Measurements from ENCODE around the gene SRD5A1. TPM values are rescaled to one million over a fixed set of nuclear protein-coding genes. Genes with fewer than 3 reads are reported as not detected.

Gene SRD5A1
- total RNA-seq, 2 experiments from 2014 or later: 14.1 to 14.3 TPM

Other genes with a start within 250 kb of the SRD5A1 start
- gene UBE2QL1, start 184.6 kb upstream of the SRD5A1 start, total RNA-seq: not detected
- 100 to 1,000 TPM; 148 to 159 TPM for gene NSUN2, start 396 bp upstream of the SRD5A1 start, total RNA-seq
- 10 to 100 TPM; 28.2 to 30.7 TPM for gene TENT4A, start 80.0 kb downstream of the SRD5A1 start, total RNA-seq

Data from activated naive CD8-positive, alpha-beta T cell treated with anti-CD3 and anti-CD28 coated beads for 36 hours (primary cell).